Mucosa of stomach (tissue), 1 donor: ENCODE results near the gene PHF5A.

Source experiments
- H3K27me3 ChIP-seq: one replicate; pipeline ENCODE4 v1.7.0; 2013; ENCODE audit warnings: mild to moderate bottlenecking, low read length; ENCODE audit not compliant: control insufficient read depth, insufficient read depth
- H3K36me3 ChIP-seq: one replicate; pipeline ENCODE4 v1.7.0; 2013; ENCODE audit warnings: low read length; ENCODE audit not compliant: control insufficient read depth, insufficient read depth
- H3K4me1 ChIP-seq: one replicate; pipeline ENCODE4 v1.7.0; 2013; ENCODE audit warnings: mild to moderate bottlenecking, low read length; ENCODE audit not compliant: control insufficient read depth, insufficient read depth
- H3K4me3 ChIP-seq: one replicate; pipeline ENCODE4 v1.7.0; 2013; ENCODE audit warnings: low read length
- H3K9ac ChIP-seq: one replicate; pipeline ENCODE4 v1.7.0; 2013; ENCODE audit warnings: mild to moderate bottlenecking, low read length, moderate library complexity
- H3K9me3 ChIP-seq: one replicate; pipeline ENCODE4 v1.7.0; 2013; ENCODE audit warnings: mild to moderate bottlenecking, low read length, moderate library complexity; ENCODE audit not compliant: control insufficient read depth
- donor health status: Pancreatic carcinoma.

The PHF5A gene

GRCh38 chr22:41415554-41415953 lies 52.9 kb downstream of the PHF5A start:
- Histone ChIP-seq H3K27me3 (no peaks in the 10 kb centered on the region), H3K9ac (no peak overlapping the region), H3K4me1 (peaks cover 50% of the 10 kb centered on the region), H3K36me3 (no peaks in the 10 kb centered on the region), H3K4me3 (no peak overlapping the region), H3K9me3 (no peaks in the 10 kb centered on the region)

GRCh38 chr22:41411021-41411851 lies 57.3 kb downstream of the PHF5A start:
- H3K9me3 ChIP-seq, result no peaks in the 10 kb centered on the region
- H3K36me3 ChIP-seq, result no peaks in the 10 kb centered on the region
- no peak overlapping the region for H3K4me3 ChIP-seq
- H3K4me1 ChIP-seq, result peaks cover 36% of the 10 kb centered on the region
- no peaks in the 10 kb centered on the region for H3K27me3 ChIP-seq
- H3K9ac ChIP-seq, result no peak overlapping the region

- Histone ChIP-seq H3K36me3 (no peaks in the 10 kb centered on the region), H3K4me3 (no peak overlapping the region), H3K4me1 (peaks cover 30% of the 10 kb centered on the region), H3K27me3 (no peaks in the 10 kb centered on the region), H3K9me3 (no peaks in the 10 kb centered on the region), H3K9ac (no peak overlapping the region)
These were observed 58.2 kb downstream of the PHF5A start for GRCh38 chr22:41410311-41410751.
